G401.6 (cell line): ENCODE data around the gene AGER.
A peak's percentile ranks its signal among the peaks of the same experiment; 100 is the strongest.
"Not testable (repeated sequence)": the region's sequence is repeated elsewhere in the genome, so short reads cannot be mapped to it uniquely, and the experiment has no call there.

ENCODE experiments used
- FAIRE-seq: peaks from 2 replicates; lab custom pipeline; 2012; peaks lifted over from hg19 to GRCh38; lab: Jason Lieb, UNC

The AGER gene

GRCh38 chr6:32186151-32186840 lies 2.2 kb upstream of the AGER start:
- not testable (repeated sequence) for FAIRE-seq

DNA sequence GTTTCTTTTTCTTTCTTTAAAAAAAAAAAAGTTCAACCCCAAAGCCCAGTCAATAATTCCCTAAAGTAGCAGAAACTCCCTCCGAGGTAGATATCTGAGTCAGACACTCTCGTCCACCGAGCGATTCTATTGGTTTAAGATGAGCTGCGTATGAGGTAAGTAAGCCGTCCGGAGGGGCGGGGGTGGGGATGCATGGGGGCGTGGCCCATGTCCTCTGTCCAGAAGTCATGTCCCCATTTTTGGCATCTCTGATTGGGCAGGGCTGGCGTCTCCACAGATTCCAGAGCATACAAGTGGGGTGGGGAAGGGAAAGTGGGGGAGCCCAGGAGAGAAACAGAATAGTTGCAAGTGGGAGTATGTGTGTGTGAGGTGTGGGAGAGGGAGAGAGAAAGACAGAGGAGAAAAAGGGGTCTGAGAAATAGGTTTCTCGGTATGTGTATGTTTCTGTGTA lies 1.7 kb upstream of the AGER start:
- FAIRE-seq: peak; percentile 87

GRCh38 chr6:32183483-32184083 lies 470 bp downstream of the AGER start:
- no peak for FAIRE-seq

DNA sequence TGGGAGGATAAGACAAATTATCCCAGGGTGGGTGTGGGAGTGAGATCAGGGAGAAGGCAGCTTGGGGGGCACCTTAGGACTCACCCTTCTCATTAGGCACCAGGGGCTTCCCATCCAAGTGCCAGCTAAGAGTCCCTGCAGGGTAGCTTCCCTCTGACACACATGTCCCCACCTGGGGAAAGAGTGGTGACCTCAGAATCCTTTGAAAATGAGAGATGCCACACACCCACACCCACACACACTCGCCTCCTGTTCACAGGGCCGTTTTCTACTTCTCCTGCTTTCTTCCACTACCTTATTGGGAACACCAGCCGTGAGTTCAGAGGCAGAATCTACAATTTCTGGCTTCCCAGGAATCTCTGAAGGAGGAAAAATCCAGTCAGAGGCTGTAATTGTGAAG lies 1.0 kb downstream of the AGER start:
- no peak for FAIRE-seq

- no peak for FAIRE-seq
Observed at GRCh38 chr6:32182555-32182981, 1.5 kb downstream of the AGER start.

DNA sequence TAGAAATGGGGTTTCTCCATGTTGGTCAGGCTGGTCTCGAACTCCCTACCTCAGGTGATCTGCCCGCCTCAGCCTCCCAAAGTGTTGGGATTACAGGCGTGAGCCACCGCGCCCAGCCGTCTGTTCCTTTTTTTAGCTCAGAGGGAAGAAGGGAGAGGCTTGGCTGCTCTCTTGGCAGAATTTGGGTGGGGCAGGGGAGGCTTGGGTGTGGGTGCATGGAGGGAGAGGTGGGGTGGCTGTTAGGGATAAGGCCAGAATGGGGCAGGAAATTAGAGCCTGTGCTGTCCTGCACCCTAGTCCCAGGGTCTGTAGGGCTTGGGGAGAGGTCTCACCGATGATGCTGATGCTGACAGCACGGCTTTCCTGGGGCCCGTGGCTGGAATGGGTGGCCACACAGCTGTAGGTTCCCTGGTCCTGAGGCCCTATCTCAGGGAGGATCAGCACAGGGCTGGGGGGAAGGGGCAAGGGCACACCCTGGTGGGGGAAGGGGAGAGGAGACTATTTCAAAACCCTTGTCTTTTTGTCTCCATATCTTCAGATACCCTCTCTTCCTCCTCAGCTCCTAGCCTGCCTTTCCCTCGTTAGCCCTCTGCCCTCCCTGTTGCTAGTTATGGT lies 2.0 kb downstream of the AGER start:
- FAIRE-seq: no peak

DNA sequence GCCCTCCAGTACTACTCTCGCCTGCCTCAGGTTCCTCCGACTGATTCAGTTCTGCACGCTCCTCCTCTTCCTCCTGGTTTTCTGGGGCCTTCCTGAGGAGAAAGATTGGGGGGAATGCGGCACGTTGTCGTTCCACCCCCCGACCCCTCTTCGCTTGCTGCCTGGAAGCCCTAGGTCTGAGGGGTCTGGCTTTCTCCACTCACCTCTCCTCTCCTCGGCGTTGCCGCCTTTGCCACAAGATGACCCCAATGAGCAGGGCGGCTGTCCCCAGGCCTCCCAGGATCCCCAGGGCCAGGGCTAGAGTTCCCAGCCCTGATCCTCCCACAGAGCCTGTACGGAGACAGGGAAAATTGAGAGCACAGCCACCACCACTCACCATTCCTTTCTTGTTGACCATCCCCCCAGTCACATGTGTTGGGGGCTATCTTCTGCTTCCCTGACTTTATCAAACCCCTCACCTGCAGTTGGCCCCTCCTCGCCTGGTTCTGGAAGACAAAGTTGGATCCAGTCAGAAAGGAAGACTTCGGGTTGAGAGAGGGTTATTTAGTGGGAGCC lies 2.8 kb downstream of the AGER start:
- no peak for FAIRE-seq

GRCh38 chr6:32179766-32180405 lies 4.2 kb downstream of the AGER start:
- no peak for FAIRE-seq

DNA sequence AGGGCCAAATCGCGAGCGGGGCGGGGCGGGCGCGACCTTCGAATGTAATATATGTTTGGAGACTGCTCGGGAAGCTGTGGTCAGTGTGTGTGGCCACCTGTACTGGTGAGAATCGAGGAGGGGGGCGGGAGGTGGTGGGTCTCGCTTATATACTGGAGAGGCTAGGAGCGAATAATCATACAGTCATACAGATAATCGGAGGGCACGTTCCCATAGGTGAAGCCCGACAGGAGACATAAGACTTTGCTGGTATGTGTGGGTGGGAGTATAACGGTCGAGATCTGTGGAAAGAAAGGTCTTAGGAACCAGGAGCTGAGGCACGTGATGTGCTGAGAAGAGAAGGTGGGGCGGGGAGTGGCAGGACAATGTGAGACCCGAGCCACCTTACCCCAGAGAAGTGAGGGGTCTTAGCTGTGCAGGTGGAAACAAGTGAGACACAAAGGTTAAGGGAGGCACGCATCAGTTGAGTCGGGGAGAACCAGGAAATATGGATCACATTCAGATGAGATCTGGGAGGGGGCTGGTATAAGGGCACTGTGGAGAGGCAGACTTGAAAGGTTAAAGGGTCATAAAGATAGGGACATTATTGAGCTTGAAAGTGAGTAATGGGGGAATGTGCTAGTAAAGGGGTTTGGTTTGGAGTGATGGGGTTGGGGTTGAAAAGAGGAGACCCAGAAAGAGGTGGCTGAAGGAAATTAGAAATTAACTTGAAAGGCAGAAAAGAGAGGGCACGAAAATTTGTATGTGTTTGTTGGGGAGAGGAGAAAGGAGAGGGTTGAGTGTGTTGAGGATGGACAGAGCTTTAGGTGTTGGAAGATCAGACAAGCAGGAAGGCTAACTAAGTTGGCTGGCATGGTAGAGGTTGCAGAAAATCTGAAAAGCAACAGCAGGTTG lies 5.3 kb downstream of the AGER start:
- FAIRE-seq: no peak

GRCh38 chr6:32177788-32178546 lies 6.1 kb downstream of the AGER start, which contains the start of gene RNF5:
TSS of gene RNF5 (plus strand) at chr6:32178405. CDS start at chr6:32178512, 107 bp downstream.
- FAIRE-seq: peak; percentile 99

DNA sequence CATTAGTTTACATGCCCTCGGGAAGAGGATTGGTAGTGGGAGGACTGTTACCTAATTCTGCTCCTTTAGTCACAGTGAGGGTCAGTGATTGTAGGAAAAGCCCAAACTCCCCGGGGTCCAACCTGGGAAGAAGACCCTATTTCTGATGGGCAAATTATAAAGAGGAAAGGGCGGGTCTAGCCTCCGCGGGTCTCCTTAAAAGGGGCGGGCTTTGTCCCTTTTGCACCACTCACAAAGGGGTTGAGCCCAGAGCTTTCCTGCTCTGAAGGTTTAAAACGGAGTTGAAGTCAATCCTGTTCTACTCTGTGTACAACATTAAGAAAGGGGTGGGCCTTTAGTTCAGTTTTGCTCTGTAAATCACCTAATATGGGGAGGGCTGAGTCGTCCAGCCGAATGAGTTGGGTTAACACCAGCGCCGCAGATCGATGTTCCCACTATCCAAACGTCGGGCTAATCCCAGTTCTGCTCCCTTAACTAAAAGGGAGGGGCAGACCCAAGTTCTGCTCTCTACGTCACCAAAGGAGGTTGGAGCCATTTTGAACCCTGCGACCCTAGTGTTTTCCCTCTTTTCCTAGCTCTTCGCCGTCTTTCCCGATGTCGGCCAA lies 6.8 kb downstream of the AGER start:
- no peak for FAIRE-seq

DNA sequence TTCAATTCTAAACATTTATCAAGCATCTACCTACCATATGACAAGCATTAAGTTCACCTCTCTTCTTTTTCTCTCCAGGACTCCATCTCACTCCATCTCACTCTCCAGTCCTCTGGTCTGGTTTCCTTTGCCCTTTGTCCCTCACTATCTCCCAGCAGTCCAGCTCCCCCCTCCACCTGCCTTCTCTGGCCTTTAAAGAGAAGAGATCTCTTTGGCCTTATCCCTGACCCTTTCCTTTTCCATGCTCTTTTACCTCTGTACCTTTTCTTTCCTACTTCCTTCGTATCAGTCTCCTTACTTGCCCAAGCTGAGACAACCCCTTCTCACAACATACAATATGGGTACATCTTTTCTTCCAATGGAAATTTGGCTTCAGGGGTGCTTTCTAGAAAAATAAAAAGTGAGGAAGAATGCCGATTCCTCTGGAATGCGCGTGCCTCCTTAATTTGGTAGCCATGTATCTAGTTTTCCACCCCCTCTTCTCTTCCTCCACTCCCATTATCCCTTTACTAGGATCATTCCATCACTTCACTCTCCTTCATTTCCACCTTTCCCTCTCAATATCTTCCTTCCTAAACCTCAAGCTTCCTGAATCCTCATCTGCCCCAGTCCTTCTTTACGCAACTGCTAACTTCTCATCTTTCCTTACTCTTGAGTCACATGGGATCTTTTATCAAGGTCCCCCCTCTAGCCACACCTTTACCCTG lies 7.4 kb downstream of the AGER start:
- no peak for FAIRE-seq

DNA sequence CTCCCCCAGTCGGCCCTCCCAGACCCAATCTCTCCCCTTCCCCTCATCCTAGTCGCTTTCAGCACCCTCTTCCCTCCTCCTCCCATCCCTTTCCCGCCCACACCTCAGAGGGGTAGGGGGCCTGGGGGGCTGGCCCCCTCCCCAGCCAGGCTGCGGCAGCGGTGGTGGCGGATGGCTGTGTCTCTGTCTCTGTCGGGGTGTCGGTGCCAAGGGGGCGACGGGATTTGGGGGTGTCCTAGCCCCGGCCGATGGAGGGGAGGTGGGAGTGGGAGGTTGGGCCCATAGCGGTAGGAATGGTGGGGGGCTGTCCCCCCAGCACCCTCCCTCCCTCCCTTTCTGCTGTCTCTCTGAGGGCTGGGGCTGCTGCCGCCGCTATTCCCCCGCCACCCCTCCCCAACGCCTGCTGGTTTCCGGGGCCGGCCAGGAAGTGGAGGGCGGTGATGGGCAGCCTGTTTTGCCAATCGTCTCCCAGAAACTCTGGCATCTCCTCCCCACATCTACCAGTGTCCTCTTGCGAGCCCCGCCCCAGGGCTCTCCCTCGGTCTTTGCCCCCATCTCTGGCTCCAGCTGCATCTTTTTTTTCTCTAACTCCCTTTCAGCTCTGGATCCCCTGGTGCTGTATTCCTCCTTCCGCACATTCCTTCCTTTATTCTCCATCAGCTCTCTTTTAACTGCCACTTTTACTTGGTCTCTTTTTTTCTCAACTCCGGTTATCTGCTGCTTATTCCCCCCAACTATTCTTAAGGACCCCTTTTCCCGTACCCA lies 8.2 kb downstream of the AGER start, which contains the start of gene AGPAT1:
TSS of gene AGPAT1 (minus strand) at position 374 of the 765 bp plus-strand sequence. CDS start 4,588 bp downstream, outside the sequence.
- peak; percentile 73 for FAIRE-seq

- FAIRE-seq: no peak
Observed at GRCh38 chr6:32175322-32175710, 8.7 kb downstream of the AGER start.

DNA sequence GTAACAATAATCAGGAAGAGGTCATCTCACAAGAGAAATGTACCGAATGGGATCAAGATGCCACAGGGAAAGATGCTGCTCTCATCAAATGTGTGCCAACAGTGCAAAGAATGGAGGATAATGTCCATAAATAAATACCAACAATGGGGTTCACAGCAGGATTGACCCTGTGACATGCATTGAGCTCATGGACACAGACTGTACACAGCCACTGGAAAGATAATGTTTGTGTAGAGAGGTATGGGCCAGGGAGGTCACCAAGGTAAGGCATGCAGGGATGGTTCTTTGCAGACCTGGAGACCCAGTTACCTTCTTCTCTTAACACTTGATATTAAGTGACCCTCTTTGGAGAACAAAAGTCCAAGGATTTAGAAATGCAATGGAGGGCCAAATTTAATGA lies 9.6 kb downstream of the AGER start:
- FAIRE-seq: no peak

DNA sequence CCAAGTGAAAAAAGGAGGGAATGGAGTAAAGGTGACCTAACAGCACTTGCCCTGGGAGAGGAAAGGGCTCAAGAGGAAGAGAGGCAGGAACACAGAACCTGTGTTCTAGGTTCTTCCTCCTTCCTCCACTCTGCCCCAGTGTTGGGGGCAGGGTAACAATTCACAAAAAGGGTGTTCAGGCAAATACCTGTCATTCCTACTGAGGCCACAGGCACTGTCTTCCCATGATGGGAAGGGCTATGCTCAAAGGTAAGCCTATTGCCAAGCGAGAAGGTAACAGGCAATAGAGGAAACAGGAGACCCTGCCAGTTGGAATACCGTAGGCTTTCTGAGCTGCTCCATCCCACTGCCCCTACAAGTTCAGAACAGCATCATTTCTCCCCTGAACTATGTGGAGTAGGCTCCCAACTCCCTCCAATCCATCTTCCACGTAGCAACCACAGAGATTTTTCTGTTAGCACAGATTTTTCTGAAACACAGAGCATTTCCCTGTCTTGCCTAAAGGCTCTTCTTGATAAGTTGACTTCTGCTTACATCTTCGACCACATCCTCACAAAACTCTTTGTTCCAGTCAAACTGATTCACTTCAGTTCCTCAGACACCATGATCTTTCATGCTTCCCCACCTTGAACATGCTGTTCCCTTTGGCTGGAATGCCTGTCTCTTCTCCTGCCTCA lies 10.9 kb downstream of the AGER start:
- no peak for FAIRE-seq

DNA sequence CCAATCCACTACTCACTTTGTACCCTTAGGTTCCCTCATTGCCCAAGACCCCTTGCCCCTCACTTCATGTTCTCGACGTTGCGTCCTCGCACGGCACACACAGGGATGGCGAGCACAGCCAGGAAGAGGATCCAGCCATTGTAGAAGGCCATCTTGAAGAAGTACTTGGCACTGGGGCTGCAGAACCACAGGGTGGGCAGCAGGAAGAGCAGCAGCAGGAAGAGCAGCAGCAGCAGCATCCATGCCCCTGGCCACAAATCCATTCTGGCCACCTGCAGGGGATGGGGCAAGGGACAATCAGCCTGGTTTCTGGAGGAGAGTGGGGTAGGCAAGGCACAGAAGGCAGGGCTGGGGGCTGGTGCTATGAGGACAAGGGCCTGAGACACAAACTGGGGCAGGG lies 12.8 kb downstream of the AGER start:
- no peak for FAIRE-seq

DNA sequence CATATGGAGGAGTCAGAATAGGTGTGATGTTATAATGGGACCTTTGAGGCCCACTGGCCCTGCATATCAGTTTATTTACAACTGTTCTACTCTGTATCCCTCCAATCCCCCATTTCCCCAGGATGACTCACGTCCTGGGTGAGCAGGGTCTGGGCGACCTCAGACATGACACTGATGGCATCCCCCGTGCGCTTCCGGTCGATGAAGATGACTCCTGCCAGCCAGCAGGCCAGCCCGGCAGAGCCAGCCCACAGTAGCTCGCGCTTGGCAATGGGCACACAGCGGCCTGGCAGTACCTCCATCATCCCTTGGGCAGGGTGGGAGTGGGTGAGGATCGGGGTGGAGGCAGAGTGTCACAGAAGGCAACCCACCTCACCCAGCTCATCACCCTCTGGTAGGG lies 13.8 kb downstream of the AGER start:
- no peak for FAIRE-seq
